ENCODE measurements around the gene AGTR1. TPM values are rescaled to one million over a fixed set of nuclear protein-coding genes. Genes with fewer than 3 reads are reported as not detected.

Gene AGTR1
- total and polyA plus RNA-seq, 2 donors (not counting 3 experiments of a cell fraction or from before 2014, with no cell fraction given) = not detected

- Histone ChIP-seq H3K9ac (replicated peaks; ENCODE audit: extremely low read depth, insufficient read depth, low read length) (no peak overlapping the region), H3K4me1 (ENCODE audit: control insufficient read depth, extremely low read depth, insufficient read depth, low read length) (no peaks in the 10 kb centered on the region), H2AFZ (ENCODE audit: low read depth, low read length) (no peak overlapping the region), H3K9me1 (replicated peaks; ENCODE audit: control insufficient read depth, extremely low read depth, insufficient read depth, low read length) (no peaks in the 10 kb centered on the region), H3K4me3 (replicated peaks in 1 of 3; ENCODE audit: insufficient read depth in 1 of 3, low read depth in 1 of 3, low read length in 3 of 3) (no peak overlapping the region), H3K4me2 (ENCODE audit: insufficient read depth, low read length) (no peak overlapping the region), H3K9me3 (replicated peaks; ENCODE audit: control insufficient read depth, insufficient read depth, low read length) (no peaks in the 10 kb centered on the region), H3K27ac (ENCODE audit: insufficient read depth, low read depth, low read length) (no peak overlapping the region), H3K79me2 (ENCODE audit: control insufficient read depth, insufficient read depth, low read length) (no peaks in the 10 kb centered on the region), H3K36me3 (ENCODE audit: control insufficient read depth in 2 of 2, extremely low read depth in 1 of 2, insufficient read depth in 2 of 2, low read length in 2 of 2) (no peaks in the 10 kb centered on the region), H3K27me3 (ENCODE audit: control insufficient read depth in 2 of 2, insufficient read depth in 2 of 2, low read length in 2 of 2) (peaks cover 0 to 4% of the 10 kb centered on the region in 2 experiments), H4K20me1 (replicated peaks; ENCODE audit: control insufficient read depth, extremely low read depth, insufficient read depth, low read length) (no peaks in the 10 kb centered on the region)
- intact Hi-C loops (cut with micrococcal nuclease) (loop anchor here (1.0 kb wide), 1 partner anchor 340 kb away; no protein-coding TSS in a partner anchor), dilution Hi-C loops (cut with MboI; ENCODE audit: extremely low pct_ligation_motif_present, low sequenced_read_pairs) (no loop called here)
- no peak for DNase-seq (ENCODE audit: low read depth, low spot score)
- FAIRE-seq = no peak
- BruUV-seq (replicated peaks) = no TSS peak
- POLR2A ChIA-PET = no interaction called here
- no peak for TF ChIP-seq EZH2 (IDR thresholded peaks at IDR 0.05; ENCODE audit: borderline replicate concordance, low read depth, low read length, severe bottlenecking)
- TF ChIP-seq CTCF (IDR thresholded peaks at IDR 0.05; ENCODE audit: extremely low read depth in 1 of 2, insufficient read depth in 1 of 2, low read depth in 1 of 2, low read length in 2 of 2) = peak in 1 of 2 donors; percentile 6
- CTCF ChIA-PET = interaction anchor here (0.9 to 4.1 kb wide), 8 partner anchors 10 to 339 kb away, joined by 3 to 56 read pairs (median 4); no protein-coding TSS in a partner anchor
Observed at GRCh38 chr3:148718982-148719862, 21.5 kb downstream of the AGTR1 start.

- Histone ChIP-seq H3K27ac (ENCODE audit: insufficient read depth, low read depth, low read length) (no peak overlapping the region), H4K20me1 (replicated peaks; ENCODE audit: control insufficient read depth, extremely low read depth, insufficient read depth, low read length) (no peaks in the 10 kb centered on the region), H3K27me3 (ENCODE audit: control insufficient read depth in 2 of 2, insufficient read depth in 2 of 2, low read length in 2 of 2) (peaks cover 0 to 4% of the 10 kb centered on the region in 2 experiments), H3K9me1 (replicated peaks; ENCODE audit: control insufficient read depth, extremely low read depth, insufficient read depth, low read length) (no peaks in the 10 kb centered on the region), H3K79me2 (ENCODE audit: control insufficient read depth, insufficient read depth, low read length) (no peaks in the 10 kb centered on the region), H3K9me3 (replicated peaks; ENCODE audit: control insufficient read depth, insufficient read depth, low read length) (no peaks in the 10 kb centered on the region), H3K9ac (replicated peaks; ENCODE audit: extremely low read depth, insufficient read depth, low read length) (no peak overlapping the region), H3K36me3 (ENCODE audit: control insufficient read depth in 2 of 2, extremely low read depth in 1 of 2, insufficient read depth in 2 of 2, low read length in 2 of 2) (no peaks in the 10 kb centered on the region), H3K4me3 (replicated peaks in 1 of 3; ENCODE audit: insufficient read depth in 1 of 3, low read depth in 1 of 3, low read length in 3 of 3) (no peak overlapping the region), H3K4me1 (ENCODE audit: control insufficient read depth, extremely low read depth, insufficient read depth, low read length) (no peaks in the 10 kb centered on the region), H3K4me2 (ENCODE audit: insufficient read depth, low read length) (no peak overlapping the region), H2AFZ (ENCODE audit: low read depth, low read length) (no peak overlapping the region)
- no TSS peak for BruUV-seq (replicated peaks)
- DNase-seq (ENCODE audit: low read depth, low spot score) = no peak
- POLR2A ChIA-PET = no interaction called here
- dilution Hi-C loops (cut with MboI; ENCODE audit: extremely low pct_ligation_motif_present, low sequenced_read_pairs) (no loop called here), intact Hi-C loops (cut with micrococcal nuclease) (no loop called here)
- no peak for FAIRE-seq
- TF ChIP-seq MAX (IDR thresholded peaks at IDR 0.05; ENCODE audit: insufficient read depth, insufficient read length) = no peak
- no peak for TF ChIP-seq EZH2 (IDR thresholded peaks at IDR 0.05; ENCODE audit: borderline replicate concordance, low read depth, low read length, severe bottlenecking)
- TF ChIP-seq POLR2A (IDR thresholded peaks at IDR 0.05; ENCODE audit: low read depth, low read length) = no peak
- TF ChIP-seq MYC (IDR thresholded peaks at IDR 0.05; ENCODE audit: low read depth, low read length) = no peak
- TF ChIP-seq JUN (IDR thresholded peaks at IDR 0.05; ENCODE audit: borderline replicate concordance, insufficient read depth, insufficient read length, low read depth) = no peak
- TF ChIP-seq POLR2AphosphoS5 (IDR thresholded peaks at IDR 0.05; ENCODE audit: insufficient read depth, low read depth, low read length) = no peak
- TF ChIP-seq FOS (IDR thresholded peaks at IDR 0.05; ENCODE audit: borderline replicate concordance, insufficient read depth, low read length) = no peak
- TF ChIP-seq CTCF (IDR thresholded peaks at IDR 0.05; ENCODE audit: extremely low read depth in 1 of 2, insufficient read depth in 1 of 2, low read depth in 1 of 2, low read length in 2 of 2) = no peak
- no peak for TF ChIP-seq GATA2 (IDR thresholded peaks at IDR 0.05; ENCODE audit: insufficient read depth, insufficient read length, low read depth, low read length)
- CTCF ChIA-PET = interaction anchor here (4.1 kb wide), 1 partner anchor 341 kb away, joined by 56 read pairs; no protein-coding TSS in a partner anchor
Observed at GRCh38 chr3:148720873-148721272, 23.2 kb downstream of the AGTR1 start.

Data from endothelial cell of umbilical vein (primary cell).